Keratinocyte (primary cell): ENCODE results near the gene C19orf12.

Source experiments
- CTCF ChIP-seq, 3 experiments: IDR thresholded peaks in 1 of 3; conservative IDR thresholded peaks in 1 of 3; optimal IDR thresholded peaks in 1 of 3; 2 replicates in 2 of 3; 3 replicates in 1 of 3; pipeline versions ENCODE3 to v1.5.1; 2011; ENCODE audit warnings: low read length in 3 of 3, mild to moderate bottlenecking in 3 of 3, moderate library complexity in 2 of 3, control low read depth in 1 of 3, inconsistent platforms in 1 of 3; ENCODE audit not compliant: insufficient read depth in 2 of 3; ENCODE audit errors: extremely low read depth in 1 of 3
- EZH2 ChIP-seq: IDR thresholded peaks from one replicate; pipeline ENCODE4 v1.6.1; 2012; ENCODE audit warnings: inconsistent platforms, mild to moderate bottlenecking, low read length, moderate library complexity

- TF ChIP-seq CTCF (optimal IDR thresholded peaks at IDR 0.05 in 1 of 3, IDR thresholded peaks at IDR 0.05 in 1 of 3, conservative IDR thresholded peaks at IDR 0.05 in 1 of 3; ENCODE audit: extremely low read depth in 1 of 3, insufficient read depth in 2 of 3, low read length in 3 of 3) (no peak), EZH2 (no peak)
Observed at GRCh38 chr19:29695765-29696564, 19.1 kb downstream of the C19orf12 start.
